IMR-90 (cell line): Measurements from ENCODE around the gene FAM32A. TPM values are rescaled to one million over a fixed set of nuclear protein-coding genes. Genes with fewer than 3 reads are reported as not detected.
A peak's percentile ranks its signal among the peaks of the same experiment; 100 is the strongest.

Experiments
- ATAC-seq: fragments of 200-7000 bp; cut with Tn5 transposase; 2 replicates; pipeline ENCODE4 v1.9.1; 2020; ENCODE audit warnings: low read depth, mild to moderate bottlenecking, moderate library complexity
- BruUV-seq: library from RNA; stranded (reverse); fragments of 400-500 nt; replicated peaks from 2 replicates; lab custom pipeline; 2021; lab: Mats Ljungman, UMichigan
- CTCF ChIA-PET: fragments of 300-600 bp; formaldehyde crosslinking; extraction: SDS; loops from one replicate; lab custom pipeline; 2021; ENCODE audit warnings: antibody characterized with exemption; lab: Yijun Ruan, JAX
- POLR2A ChIA-PET: fragments of 300-600 bp; sonication (Branson Sonifier 250); formaldehyde crosslinking; loops from one replicate; lab custom pipeline; 2022; ENCODE audit warnings: antibody characterized with exemption; ENCODE audit not compliant: unreplicated experiment; lab: Charles Lee
- DNase-seq: peaks from one replicate; pipeline ENCODE4 v3.0.0; 2013
- H2AFZ ChIP-seq: replicated peaks from 2 replicates; pipeline ENCODE3; 2013; ENCODE audit warnings: low read length, mild to moderate bottlenecking; ENCODE audit not compliant: poor library complexity
- H2AK5ac ChIP-seq: 2 replicates; pipeline ENCODE4 v1.6.1; 2013; ENCODE audit warnings: low read depth, low read length, inconsistent platforms
- H2AK9ac ChIP-seq: replicated peaks from 2 replicates; pipeline ENCODE3; 2013; ENCODE audit warnings: mild to moderate bottlenecking, low read depth, low read length, moderate library complexity; ENCODE audit not compliant: poor library complexity
- H2BK120ac ChIP-seq: 2 replicates; pipeline ENCODE4 v1.6.1; 2013; ENCODE audit warnings: low read depth, low read length, inconsistent platforms
- H2BK15ac ChIP-seq: 3 replicates; pipeline ENCODE4 v1.6.1; 2013; ENCODE audit warnings: low read depth, low read length, inconsistent platforms
- H2BK20ac ChIP-seq: 2 replicates; pipeline ENCODE4 v1.6.1; 2013; ENCODE audit warnings: low read depth, mild to moderate bottlenecking, inconsistent platforms, low read length, moderate library complexity
- H2BK5ac ChIP-seq: 2 replicates; pipeline ENCODE4 v1.6.1; 2013; ENCODE audit warnings: mild to moderate bottlenecking, low read depth, low read length, inconsistent platforms; ENCODE audit not compliant: poor library complexity, severe bottlenecking
- H3K14ac ChIP-seq: replicated peaks from 2 replicates; pipeline ENCODE4 v1.6.1; 2013; ENCODE audit warnings: low read depth, low read length, inconsistent platforms
- H3K18ac ChIP-seq: 2 replicates; pipeline ENCODE4 v1.6.1; 2013; ENCODE audit warnings: low read depth, low read length, control low read depth
- H3K23ac ChIP-seq: 2 replicates; pipeline ENCODE4 v1.6.1; 2013; ENCODE audit warnings: low read depth, low read length, inconsistent platforms
- H3K27ac ChIP-seq: 2 replicates; pipeline ENCODE4 v1.5.1; 2013; ENCODE audit warnings: mild to moderate bottlenecking, control low read depth, low read length; ENCODE audit not compliant: insufficient read depth
- H3K27me3 ChIP-seq: 2 replicates; pipeline ENCODE4 v1.6.1; 2013; ENCODE audit warnings: low read length; ENCODE audit not compliant: control insufficient read depth, insufficient read depth
- H3K36me3 ChIP-seq: 2 replicates; pipeline ENCODE4 v1.6.1; 2013; ENCODE audit warnings: low read length, mixed read lengths; ENCODE audit not compliant: control insufficient read depth, insufficient read depth
- H3K4ac ChIP-seq: 2 replicates; pipeline ENCODE4 v1.6.1; 2013; ENCODE audit warnings: low read depth, low read length, inconsistent platforms
- H3K4me1 ChIP-seq: 2 replicates; pipeline ENCODE4 v1.6.1; 2013; ENCODE audit warnings: low read length, mixed read lengths; ENCODE audit not compliant: control insufficient read depth, insufficient read depth
- H3K4me2 ChIP-seq: 2 replicates; pipeline ENCODE4 v1.6.1; 2013; ENCODE audit warnings: low read depth, mild to moderate bottlenecking, control low read depth, low read length, moderate library complexity
- H3K4me3 ChIP-seq: 2 replicates; pipeline ENCODE4 v1.5.1; 2013; ENCODE audit warnings: low read depth, mild to moderate bottlenecking, control low read depth, low read length, moderate library complexity; ENCODE audit not compliant: insufficient read depth
- H3K56ac ChIP-seq: 2 replicates; pipeline ENCODE4 v1.6.1; 2013; ENCODE audit warnings: low read length, inconsistent platforms; ENCODE audit not compliant: insufficient read depth; ENCODE audit errors: extremely low read depth
- H3K79me1 ChIP-seq, 2 experiments: 2 replicates each; pipeline ENCODE4 v1.6.1; 2013; ENCODE audit warnings: low read length in 2 of 2, inconsistent platforms in 1 of 2, low read depth in 1 of 2
- H3K9ac ChIP-seq: 2 replicates; pipeline ENCODE4 v1.6.1; 2013; ENCODE audit warnings: low read depth, low read length, control low read depth
- H3K9me1 ChIP-seq: 2 replicates; pipeline ENCODE4 v1.6.1; 2013; ENCODE audit warnings: low read length, inconsistent platforms; ENCODE audit not compliant: insufficient read depth
- H3K9me3 ChIP-seq: 2 replicates; pipeline ENCODE4 v1.6.1; 2013; ENCODE audit warnings: low read length; ENCODE audit not compliant: control insufficient read depth, insufficient read depth
- H4K20me1 ChIP-seq: 2 replicates; pipeline ENCODE4 v1.6.1; 2013; ENCODE audit warnings: low read length, inconsistent platforms; ENCODE audit not compliant: insufficient read depth
- H4K5ac ChIP-seq: 2 replicates; pipeline ENCODE4 v1.6.1; 2013; ENCODE audit warnings: mild to moderate bottlenecking, low read depth, low read length, control low read depth
- H4K8ac ChIP-seq, 2 experiments: 2 replicates each; pipeline ENCODE4 v1.6.1; 2013; ENCODE audit warnings: low read depth in 2 of 2, low read length in 2 of 2, control low read depth in 1 of 2, inconsistent platforms in 1 of 2
- H4K91ac ChIP-seq: 2 replicates; pipeline ENCODE4 v1.6.1; 2013; ENCODE audit warnings: low read depth, low read length, inconsistent platforms; ENCODE audit not compliant: insufficient read depth
- BHLHE40 ChIP-seq: fragments of 150-350 bp; IDR thresholded peaks from 2 replicates; pipeline ENCODE4 v1.6.1; 2016; ENCODE audit warnings: mild to moderate bottlenecking, low read depth, low read length
- FOS ChIP-seq: fragments of 150-350 bp; IDR thresholded peaks from 2 replicates; pipeline ENCODE4 v1.6.1; 2016; ENCODE audit warnings: low read depth, low read length
- MAFK ChIP-seq: IDR thresholded peaks from 2 replicates; pipeline ENCODE4 v1.6.1; 2012; ENCODE audit warnings: low read depth, low read length, improper control_type of control experiment
- MAZ ChIP-seq: IDR thresholded peaks from 2 replicates; pipeline ENCODE4 v1.6.1; 2012; ENCODE audit warnings: low read depth, mild to moderate bottlenecking, low read length, improper control_type of control experiment, moderate library complexity, borderline replicate concordance
- NFE2L2 ChIP-seq: fragments of 150-350 bp; IDR thresholded peaks from 2 replicates; pipeline ENCODE4 v1.6.1; 2016; ENCODE audit warnings: low read depth, mild to moderate bottlenecking, low read length
- RAD21 ChIP-seq: IDR thresholded peaks from 2 replicates; pipeline ENCODE4 v1.6.1; 2012; ENCODE audit warnings: low read length, improper control_type of control experiment
- RCOR1 ChIP-seq: IDR thresholded peaks from 2 replicates; pipeline ENCODE4 v1.6.1; 2012; ENCODE audit warnings: mild to moderate bottlenecking, low read length, improper control_type of control experiment; ENCODE audit not compliant: insufficient replicate concordance
- RFX5 ChIP-seq: IDR thresholded peaks from 2 replicates; pipeline ENCODE4 v1.8.0; 2012; ENCODE audit warnings: low read depth, mild to moderate bottlenecking, low read length, moderate library complexity
- WGBS, 2 experiments: methylation state at CpG; one replicate each; pipeline versions ENCODE4 v1.1.5 to v1.1.7; 2013; ENCODE audit warnings: missing lambda C conversion rate in 2 of 2; ENCODE audit not compliant: insufficient read length in 1 of 2; ENCODE audit errors: extremely low coverage in 2 of 2; 5-methylcytosine and 5-hydroxymethylcytosine counted together
- dilution Hi-C: fragments of 300-500 bp; cut with HindIII; formaldehyde crosslinking; loops from one replicate; pipeline ENCODE4 v1.14.3; 2018; ENCODE audit warnings: low sequenced_read_pairs; ENCODE audit not compliant: unreplicated experiment
- in situ Hi-C: fragments of 300-500 bp; cut with MboI; formaldehyde crosslinking; loops from 3 replicates; pipeline ENCODE4 v1.14.3; 2019; ENCODE audit warnings: low sequenced_read_pairs, inconsistent platforms, mixed read lengths
- intact Hi-C: fragments of 100-400 bp; cut with micrococcal nuclease; formaldehyde crosslinking; loops from 2 replicates; pipeline ENCODE4 v1.10.0; 2022
- polyA plus RNA-seq, 3 experiments: library from polyadenylated mRNA; depleted of rRNA; stranded (reverse); fragments of >200 nt; gene quantifications; 2 replicates each; pipeline ENCODE4 v1.2.3, GENCODE V29; 2012; ENCODE audit warnings: low replicate concordance in 1 of 3
- total RNA-seq: library from RNA; depleted of rRNA; stranded (reverse); fragments of >200 nt; gene quantifications from 2 replicates; pipeline ENCODE4 v1.2.3, GENCODE V29; 2012
- TF ChIP-seq, protein P1 (sequence below): fragments of 150-350 bp; IDR thresholded peaks from 2 replicates; pipeline ENCODE4 v1.6.1; 2016; ENCODE audit warnings: low read depth, mild to moderate bottlenecking, low read length, moderate library complexity, borderline replicate concordance
- TF ChIP-seq, protein P2 (sequence below): fragments of 150-350 bp; IDR thresholded peaks from 2 replicates; pipeline ENCODE4 v1.6.1; 2017; ENCODE audit warnings: mild to moderate bottlenecking, antibody characterized with exemption, low read length, low read depth
- TF ChIP-seq, protein P3 (sequence below): conservative IDR thresholded peaks from 2 replicates; pipeline ENCODE4 v1.5.1; 2012; ENCODE audit warnings: mild to moderate bottlenecking, low read depth, low read length, improper control_type of control experiment

Gene FAM32A
- total and polyA plus RNA-seq, 2 of the 4 experiments (the other 2 are of a cell fraction): 99.5 to 130 TPM

DNA sequence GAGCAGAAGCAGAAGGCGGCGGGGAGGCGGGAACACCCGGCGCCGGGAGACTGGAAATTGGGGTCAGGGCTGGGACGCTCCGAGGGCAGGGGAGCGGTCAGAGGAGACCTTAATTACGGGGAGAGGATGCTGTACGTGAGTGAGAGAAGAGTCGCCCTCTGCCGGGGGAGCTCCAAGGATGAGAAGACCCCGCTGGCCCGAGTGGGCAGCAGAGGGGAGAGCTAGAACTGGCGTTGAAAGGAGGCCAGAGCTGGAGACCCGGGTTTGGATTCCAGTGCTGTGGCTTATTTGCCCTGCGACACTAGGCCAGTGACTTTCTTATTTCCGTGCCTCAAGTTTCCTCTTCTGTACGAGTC is 536 bp downstream of the FAM32A start (continued):
- TF ChIP-seq, protein P1, sequence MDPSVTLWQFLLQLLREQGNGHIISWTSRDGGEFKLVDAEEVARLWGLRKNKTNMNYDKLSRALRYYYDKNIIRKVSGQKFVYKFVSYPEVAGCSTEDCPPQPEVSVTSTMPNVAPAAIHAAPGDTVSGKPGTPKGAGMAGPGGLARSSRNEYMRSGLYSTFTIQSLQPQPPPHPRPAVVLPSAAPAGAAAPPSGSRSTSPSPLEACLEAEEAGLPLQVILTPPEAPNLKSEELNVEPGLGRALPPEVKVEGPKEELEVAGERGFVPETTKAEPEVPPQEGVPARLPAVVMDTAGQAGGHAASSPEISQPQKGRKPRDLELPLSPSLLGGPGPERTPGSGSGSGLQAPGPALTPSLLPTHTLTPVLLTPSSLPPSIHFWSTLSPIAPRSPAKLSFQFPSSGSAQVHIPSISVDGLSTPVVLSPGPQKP: no peak
- peak; percentile 40 for TF ChIP-seq RAD21
- TF ChIP-seq NFE2L2: no peak

DNA sequence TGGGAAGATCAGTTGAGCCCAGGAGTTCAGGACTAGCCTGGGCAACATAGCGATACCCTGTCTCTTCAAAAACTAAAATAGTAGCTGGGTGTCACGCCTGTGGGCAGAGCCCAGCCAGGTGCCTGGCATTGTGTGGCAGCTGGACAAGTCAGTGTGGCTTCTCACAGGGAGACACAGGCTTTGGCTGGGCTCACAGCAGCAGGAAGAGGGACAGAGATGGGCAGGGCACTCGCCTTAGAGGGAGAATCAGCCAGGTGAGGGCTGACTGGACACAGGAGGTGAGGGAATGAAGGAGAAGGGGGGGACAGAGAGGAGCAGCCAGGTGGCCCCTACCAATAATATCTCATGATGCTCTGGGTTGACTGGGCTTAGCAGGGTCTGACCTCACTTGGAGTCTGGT is 3.3 kb downstream of the FAM32A start:
- no peaks in the 10 kb centered on the region for H3K4me1 ChIP-seq
- no peak overlapping the region for H3K23ac ChIP-seq
- H2BK5ac ChIP-seq: no peak overlapping the region
- no peak overlapping the region for H3K4ac ChIP-seq
- ChIA-PET POLR2A (no interaction called here), CTCF (no interaction called here)
- peaks cover 6% of the 10 kb centered on the region; the same call in 1 of the 2 replicates for H4K20me1 ChIP-seq
- no peaks in the 10 kb centered on the region for H3K9me3 ChIP-seq
- no peak for DNase-seq
- BruUV-seq: no TSS peak
- no peak overlapping the region for H3K4me2 ChIP-seq
- H4K5ac ChIP-seq: no peak overlapping the region
- H4K8ac ChIP-seq: no peak overlapping the region
- peaks cover 15 to 50% of the 10 kb centered on the region in 2 experiments for H3K79me1 ChIP-seq
- no peak for ATAC-seq
- WGBS, 2 experiments: 83% methylated on average over 1 of the region's 3 CpGs; no CpG with 5 or more reads in 1 of the 2 experiments
- H3K9ac ChIP-seq: no peak overlapping the region
- intact Hi-C loops (no loop called here), in situ Hi-C loops (loop anchor here (5.0 to 25.0 kb wide), 5 partner anchors 76 to 1076 kb away; partner anchors contain the start of genes AKAP8L, CYP4F3, RAB8A and SYDE1), dilution Hi-C loops (no loop called here)
- no peak overlapping the region for H3K27ac ChIP-seq
- H3K36me3 ChIP-seq: peaks cover 34% of the 10 kb centered on the region
- no peak overlapping the region for H4K91ac ChIP-seq
- H2AK5ac ChIP-seq: no peak overlapping the region
- no peaks in the 10 kb centered on the region for H3K27me3 ChIP-seq
- no peak overlapping the region for H2AFZ ChIP-seq
- no peak overlapping the region for H2BK120ac ChIP-seq
- H3K56ac ChIP-seq: no peak overlapping the region
- no peak overlapping the region for H3K4me3 ChIP-seq
- H3K18ac ChIP-seq: no peak overlapping the region
- no peak overlapping the region for H2AK9ac ChIP-seq
- no peak overlapping the region for H2BK20ac ChIP-seq
- no peak overlapping the region for H3K14ac ChIP-seq
- no peak overlapping the region for H2BK15ac ChIP-seq
- peaks cover 7% of the 10 kb centered on the region; the same call in 1 of the 2 replicates for H3K9me1 ChIP-seq
- TF ChIP-seq RFX5 (no peak), BHLHE40 (no peak), NFE2L2 (no peak), RCOR1 (no peak), MAZ (no peak), FOS (no peak), MAFK (no peak), RAD21 (no peak)
- TF ChIP-seq, protein P2, sequence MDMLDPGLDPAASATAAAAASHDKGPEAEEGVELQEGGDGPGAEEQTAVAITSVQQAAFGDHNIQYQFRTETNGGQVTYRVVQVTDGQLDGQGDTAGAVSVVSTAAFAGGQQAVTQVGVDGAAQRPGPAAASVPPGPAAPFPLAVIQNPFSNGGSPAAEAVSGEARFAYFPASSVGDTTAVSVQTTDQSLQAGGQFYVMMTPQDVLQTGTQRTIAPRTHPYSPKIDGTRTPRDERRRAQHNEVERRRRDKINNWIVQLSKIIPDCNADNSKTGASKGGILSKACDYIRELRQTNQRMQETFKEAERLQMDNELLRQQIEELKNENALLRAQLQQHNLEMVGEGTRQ: no peak
- TF ChIP-seq, protein P3, sequence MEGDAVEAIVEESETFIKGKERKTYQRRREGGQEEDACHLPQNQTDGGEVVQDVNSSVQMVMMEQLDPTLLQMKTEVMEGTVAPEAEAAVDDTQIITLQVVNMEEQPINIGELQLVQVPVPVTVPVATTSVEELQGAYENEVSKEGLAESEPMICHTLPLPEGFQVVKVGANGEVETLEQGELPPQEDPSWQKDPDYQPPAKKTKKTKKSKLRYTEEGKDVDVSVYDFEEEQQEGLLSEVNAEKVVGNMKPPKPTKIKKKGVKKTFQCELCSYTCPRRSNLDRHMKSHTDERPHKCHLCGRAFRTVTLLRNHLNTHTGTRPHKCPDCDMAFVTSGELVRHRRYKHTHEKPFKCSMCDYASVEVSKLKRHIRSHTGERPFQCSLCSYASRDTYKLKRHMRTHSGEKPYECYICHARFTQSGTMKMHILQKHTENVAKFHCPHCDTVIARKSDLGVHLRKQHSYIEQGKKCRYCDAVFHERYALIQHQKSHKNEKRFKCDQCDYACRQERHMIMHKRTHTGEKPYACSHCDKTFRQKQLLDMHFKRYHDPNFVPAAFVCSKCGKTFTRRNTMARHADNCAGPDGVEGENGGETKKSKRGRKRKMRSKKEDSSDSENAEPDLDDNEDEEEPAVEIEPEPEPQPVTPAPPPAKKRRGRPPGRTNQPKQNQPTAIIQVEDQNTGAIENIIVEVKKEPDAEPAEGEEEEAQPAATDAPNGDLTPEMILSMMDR: no peak
- TF ChIP-seq, protein P1: no peak
